Esophagus squamous epithelium (tissue), 4 donors: ENCODE results near the gene COX7B.
"Not testable (repeated sequence)": the region's sequence is repeated elsewhere in the genome, so short reads cannot be mapped to it uniquely, and the experiment has no call there.

Experiments
- POLR2A ChIP-seq, 4 donors: fragments of 450-650 bp; IDR thresholded peaks; one replicate each; pipeline ENCODE4 v1.6.1; 2017; ENCODE audit warnings: antibody characterized with exemption in 4 of 4, mild to moderate bottlenecking in 4 of 4, moderate library complexity in 3 of 4
- TF ChIP-seq, protein P1 (sequence below), 6 experiments: fragments of 450-650 bp in 4 of 6; fragments of 200-600 bp in 2 of 6; sonication (generic) in 2 of 6; IDR thresholded peaks; one replicate each; pipeline ENCODE4 v1.5.1; 2016 to 2019; ENCODE audit warnings: antibody characterized with exemption in 6 of 6, mild to moderate bottlenecking in 4 of 6, moderate library complexity in 4 of 6

DNA sequence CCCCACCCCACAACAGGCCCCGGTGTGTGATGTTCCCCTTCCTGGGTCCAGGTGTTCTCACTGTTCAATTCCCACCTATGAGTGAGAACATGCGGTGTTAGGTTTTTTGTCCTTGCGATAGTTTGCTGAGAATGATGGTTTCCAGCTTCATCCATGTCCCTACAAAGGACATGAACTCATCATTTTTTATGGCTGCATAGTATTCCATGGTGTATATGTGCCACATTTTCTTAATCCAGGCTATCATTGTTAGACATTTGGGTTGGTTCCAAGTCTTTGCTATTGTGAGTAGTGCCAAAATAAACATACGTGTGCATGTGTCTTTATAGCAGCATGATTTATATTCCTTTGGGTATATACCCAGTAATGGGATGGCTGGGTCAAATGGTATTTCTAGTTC is 17.9 kb upstream of the COX7B start:
- TF ChIP-seq, protein P1, sequence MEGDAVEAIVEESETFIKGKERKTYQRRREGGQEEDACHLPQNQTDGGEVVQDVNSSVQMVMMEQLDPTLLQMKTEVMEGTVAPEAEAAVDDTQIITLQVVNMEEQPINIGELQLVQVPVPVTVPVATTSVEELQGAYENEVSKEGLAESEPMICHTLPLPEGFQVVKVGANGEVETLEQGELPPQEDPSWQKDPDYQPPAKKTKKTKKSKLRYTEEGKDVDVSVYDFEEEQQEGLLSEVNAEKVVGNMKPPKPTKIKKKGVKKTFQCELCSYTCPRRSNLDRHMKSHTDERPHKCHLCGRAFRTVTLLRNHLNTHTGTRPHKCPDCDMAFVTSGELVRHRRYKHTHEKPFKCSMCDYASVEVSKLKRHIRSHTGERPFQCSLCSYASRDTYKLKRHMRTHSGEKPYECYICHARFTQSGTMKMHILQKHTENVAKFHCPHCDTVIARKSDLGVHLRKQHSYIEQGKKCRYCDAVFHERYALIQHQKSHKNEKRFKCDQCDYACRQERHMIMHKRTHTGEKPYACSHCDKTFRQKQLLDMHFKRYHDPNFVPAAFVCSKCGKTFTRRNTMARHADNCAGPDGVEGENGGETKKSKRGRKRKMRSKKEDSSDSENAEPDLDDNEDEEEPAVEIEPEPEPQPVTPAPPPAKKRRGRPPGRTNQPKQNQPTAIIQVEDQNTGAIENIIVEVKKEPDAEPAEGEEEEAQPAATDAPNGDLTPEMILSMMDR (IDR thresholded peaks at IDR 0.05): not testable (repeated sequence)
- not testable (repeated sequence) for TF ChIP-seq POLR2A (IDR thresholded peaks at IDR 0.05)
